HEK293 (cell line): Measurements from ENCODE around the gene DUS3L.

Experiments used
- CTCF ChIA-PET: fragments of 350-600 bp; formaldehyde crosslinking; extraction: SDS; loops from one replicate; lab custom pipeline; 2021; ENCODE audit warnings: antibody characterized with exemption; lab: Yijun Ruan, JAX
- POLR2A ChIA-PET: fragments of 300-600 bp; formaldehyde crosslinking; extraction: SDS; loops from one replicate; lab custom pipeline; 2020; ENCODE audit warnings: antibody characterized with exemption, inconsistent platforms; lab: Yijun Ruan, JAX
- H3K27ac ChIP-seq: fragments of 200-500 bp; sonication (Bioruptor generic); 2 replicates; pipeline ENCODE4 v1.5.1; 2014; ENCODE audit warnings: low read depth, low read length, control low read depth, inconsistent platforms; ENCODE audit errors: extremely low read depth
- H3K36me3 ChIP-seq, 2 experiments: fragments of 200-500 bp in 1 of 2; sonication (Bioruptor generic) in 1 of 2; 1 replicate in 1 of 2; 2 replicates in 1 of 2; pipeline ENCODE4 v1.5.1; 2014 to 2017; ENCODE audit warnings: inconsistent platforms in 2 of 2, low read length in 2 of 2; ENCODE audit not compliant: control insufficient read depth in 2 of 2, insufficient read depth in 1 of 2
- H3K4me1 ChIP-seq: fragments of 200-500 bp; sonication (Bioruptor generic); 2 replicates; pipeline ENCODE4 v1.5.1; 2014; ENCODE audit warnings: mild to moderate bottlenecking, low read length, inconsistent platforms; ENCODE audit not compliant: control insufficient read depth, insufficient read depth
- H3K4me3 ChIP-seq: 2 replicates; pipeline ENCODE4 v1.5.1; 2011; ENCODE audit warnings: low read depth, mild to moderate bottlenecking, control low read depth, low read length, moderate library complexity
- H3K9me3 ChIP-seq: fragments of 200-500 bp; sonication (Bioruptor generic); 2 replicates; pipeline ENCODE4 v1.5.1; 2014; ENCODE audit warnings: low read depth, low read length, inconsistent platforms; ENCODE audit not compliant: control insufficient read depth, insufficient read depth
- FEZF1 ChIP-seq: fragments of 450-650 bp; formaldehyde crosslinking; IDR thresholded peaks from 2 replicates; pipeline ENCODE4 v1.5.1; 2016; ENCODE audit warnings: missing biosample characterization, missing genetic modification characterization
- KLF10 ChIP-seq: fragments of 450-650 bp; IDR thresholded peaks from 2 replicates; pipeline ENCODE4 v1.5.1; 2018; ENCODE audit warnings: missing biosample characterization, mild to moderate bottlenecking, missing genetic modification characterization
- KLF16 ChIP-seq: fragments of 450-650 bp; formaldehyde crosslinking; IDR thresholded peaks from 2 replicates; pipeline ENCODE4 v1.5.1; 2017; ENCODE audit warnings: missing biosample characterization, missing genetic modification characterization
- KLF7 ChIP-seq: fragments of 450-650 bp; formaldehyde crosslinking; IDR thresholded peaks from 2 replicates; pipeline ENCODE4 v1.5.1; 2016; ENCODE audit warnings: missing biosample characterization, missing genetic modification characterization, borderline replicate concordance
- SP2 ChIP-seq: fragments of 450-650 bp; formaldehyde crosslinking; IDR thresholded peaks from 2 replicates; pipeline ENCODE4 v1.5.1; 2016; ENCODE audit warnings: missing biosample characterization, missing genetic modification characterization
- ZBTB17 ChIP-seq: fragments of 450-650 bp; formaldehyde crosslinking; IDR thresholded peaks from 2 replicates; pipeline ENCODE4 v1.5.1; 2016; ENCODE audit warnings: missing biosample characterization, missing genetic modification characterization
- ZBTB7A ChIP-seq: fragments of 450-650 bp; formaldehyde crosslinking; IDR thresholded peaks from 2 replicates; pipeline ENCODE4 v1.5.1; 2016; ENCODE audit warnings: low read depth, missing biosample characterization, missing genetic modification characterization
- ZBTB8A ChIP-seq: fragments of 450-650 bp; formaldehyde crosslinking; IDR thresholded peaks from 2 replicates; pipeline ENCODE4 v1.5.1; 2016; ENCODE audit warnings: missing biosample characterization, missing genetic modification characterization
- ZNF23 ChIP-seq: fragments of 450-650 bp; formaldehyde crosslinking; IDR thresholded peaks from 2 replicates; pipeline ENCODE4 v1.5.1; 2016; ENCODE audit warnings: missing biosample characterization, missing genetic modification characterization, borderline replicate concordance
- ZNF350 ChIP-seq: fragments of 450-650 bp; formaldehyde crosslinking; IDR thresholded peaks from 2 replicates; pipeline ENCODE4 v1.5.0; 2017; ENCODE audit warnings: missing biosample characterization, mild to moderate bottlenecking, missing genetic modification characterization
- ZNF561 ChIP-seq: fragments of 450-650 bp; IDR thresholded peaks from 2 replicates; pipeline ENCODE4 v1.5.1; 2018; ENCODE audit warnings: missing biosample characterization, missing genetic modification characterization, borderline replicate concordance
- ZNF596 ChIP-seq: fragments of 450-650 bp; IDR thresholded peaks from 2 replicates; pipeline ENCODE4 v1.5.0; 2018; ENCODE audit warnings: missing biosample characterization, mild to moderate bottlenecking, missing genetic modification characterization, moderate library complexity
- ZNF610 ChIP-seq: fragments of 450-650 bp; formaldehyde crosslinking; IDR thresholded peaks from 2 replicates; pipeline ENCODE4 v1.5.1; 2016; ENCODE audit warnings: missing biosample characterization, missing genetic modification characterization, borderline replicate concordance
- ZNF785 ChIP-seq: fragments of 450-650 bp; formaldehyde crosslinking; IDR thresholded peaks from 2 replicates; pipeline ENCODE4 v1.5.1; 2016; ENCODE audit warnings: missing biosample characterization, missing genetic modification characterization
- ZNF843 ChIP-seq: fragments of 450-650 bp; formaldehyde crosslinking; IDR thresholded peaks from 2 replicates; pipeline ENCODE4 v1.5.1; 2016; ENCODE audit warnings: missing biosample characterization, missing genetic modification characterization
- ZSCAN23 ChIP-seq: fragments of 450-650 bp; formaldehyde crosslinking; IDR thresholded peaks from 2 replicates; pipeline ENCODE4 v1.5.1; 2016; ENCODE audit warnings: missing biosample characterization, missing genetic modification characterization
- ZSCAN30 ChIP-seq: fragments of 450-650 bp; IDR thresholded peaks from 2 replicates; pipeline ENCODE4 v1.5.1; 2018; ENCODE audit warnings: missing biosample characterization, mild to moderate bottlenecking, missing genetic modification characterization, moderate library complexity
- TF ChIP-seq, protein P1 (sequence below): fragments of 450-650 bp; formaldehyde crosslinking; IDR thresholded peaks from 2 replicates; pipeline ENCODE4 v1.5.1; 2016; ENCODE audit warnings: missing biosample characterization, missing genetic modification characterization
- TF ChIP-seq, protein P2 (sequence below): fragments of 450-650 bp; formaldehyde crosslinking; IDR thresholded peaks from 2 replicates; pipeline ENCODE4 v1.5.1; 2016; ENCODE audit warnings: missing biosample characterization, missing genetic modification characterization
- TF ChIP-seq, protein P3 (sequence below): fragments of 450-650 bp; IDR thresholded peaks from 2 replicates; pipeline ENCODE4 v1.5.1; 2018; ENCODE audit warnings: missing biosample characterization, mild to moderate bottlenecking, missing genetic modification characterization
- TF ChIP-seq, protein P4 (sequence below): fragments of 450-650 bp; formaldehyde crosslinking; IDR thresholded peaks from 2 replicates; pipeline ENCODE4 v1.5.1; 2017; ENCODE audit warnings: missing biosample characterization, missing genetic modification characterization
- TF ChIP-seq, protein P5 (sequence below): fragments of 450-650 bp; formaldehyde crosslinking; IDR thresholded peaks from 2 replicates; pipeline ENCODE4 v1.5.1; 2016; ENCODE audit warnings: missing biosample characterization, missing genetic modification characterization
- TF ChIP-seq, protein P6 (sequence below): fragments of 450-650 bp; formaldehyde crosslinking; IDR thresholded peaks from 2 replicates; pipeline ENCODE4 v1.5.1; 2016; ENCODE audit warnings: missing biosample characterization, missing genetic modification characterization
- TF ChIP-seq, protein P7 (sequence below): fragments of 450-650 bp; formaldehyde crosslinking; IDR thresholded peaks from 2 replicates; pipeline ENCODE4 v1.5.1; 2016; ENCODE audit warnings: missing biosample characterization, missing genetic modification characterization

The DUS3L gene

DNA sequence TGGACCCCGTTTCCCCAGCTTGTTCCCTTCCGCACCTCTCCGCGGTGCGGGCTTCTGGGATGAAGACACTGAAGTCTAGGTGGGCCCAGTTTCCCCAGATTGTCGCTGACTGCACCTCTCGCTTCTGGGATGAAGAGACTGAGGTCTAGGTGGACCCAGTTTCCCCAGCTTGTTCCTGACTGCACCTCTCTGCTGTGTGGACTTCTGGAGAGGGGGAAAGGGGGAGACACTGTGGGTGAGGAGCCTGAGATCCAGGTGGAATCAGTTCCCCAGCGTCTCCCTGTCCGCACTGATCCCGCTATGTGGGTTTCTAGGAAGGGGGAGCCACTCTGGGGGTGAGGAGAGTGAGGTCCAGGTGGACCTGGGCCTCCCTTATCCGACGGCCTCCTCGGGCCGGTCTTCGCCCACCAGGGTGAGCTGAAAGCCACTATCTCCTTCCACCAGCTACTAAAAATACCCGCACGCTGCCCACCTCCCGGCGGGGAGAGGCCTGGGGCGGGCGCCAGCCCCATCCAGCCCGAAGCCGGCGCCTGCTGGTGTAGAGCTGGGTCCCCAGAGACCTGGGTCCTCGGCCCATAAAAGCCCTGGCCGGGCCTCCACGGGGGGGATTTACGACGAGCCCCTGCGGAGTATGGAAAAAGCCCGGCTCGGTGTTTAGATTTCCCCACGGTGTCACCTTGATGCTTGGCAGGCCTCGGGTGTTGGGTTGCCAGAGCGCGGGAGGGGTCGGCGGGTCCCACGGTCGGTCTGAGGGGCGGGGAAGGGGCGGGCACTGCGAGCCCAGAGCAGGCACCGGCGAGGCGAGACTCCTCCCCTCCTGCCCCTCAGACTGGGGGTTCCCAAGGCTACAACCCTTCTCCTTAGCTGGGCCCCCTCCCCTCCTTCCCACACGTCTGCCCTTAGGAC, 38.0 kb upstream of the DUS3L start:
- Histone ChIP-seq H3K9me3 (no peaks in the 10 kb centered on the region), H3K27ac (peak overlapping the region; percentile 59; the same call in 1 of the 2 replicates), H3K4me1 (peaks cover 6% of the 10 kb centered on the region), H3K4me3 (peak overlapping the region; percentile 31), H3K36me3 (no peaks in the 10 kb centered on the region)
- POLR2A ChIA-PET: interaction anchor here (0.8 to 2.6 kb wide), 10 partner anchors 10 to 188 kb away, joined by 3 to 35 read pairs (median 4); partner anchors contain the start of genes FUT6, NDUFA11, NRTN and RANBP3
- CTCF ChIA-PET: interaction anchor here (0.6 to 3.2 kb wide), 10 partner anchors 12 to 911 kb away, joined by 3 to 27 read pairs (median 4); partner anchors contain the start of gene NRTN
- TF ChIP-seq ZSCAN23 (tag by site-specific recombination) (no peak), FEZF1 (tag by site-specific recombination) (peak; percentile 52), ZNF610 (tag by site-specific recombination) (no peak), SP2 (tag by site-specific recombination) (peak; percentile 63), ZBTB17 (tag by site-specific recombination) (peak; percentile 22; the same call in 1 of the 2 replicates), ZBTB8A (tag by site-specific recombination) (peak; percentile 90), ZNF23 (tag by site-specific recombination) (no peak), KLF16 (tag by site-specific recombination) (0 out of 2 replicates have a peak, but pooled peaks have one; percentile 24), KLF7 (tag by site-specific recombination) (no peak), ZNF785 (tag by site-specific recombination) (no peak), ZBTB7A (tag by site-specific recombination) (peak; percentile 63; the same call in 1 of the 2 replicates), ZNF596 (tag by site-specific recombination) (peak; percentile 56), ZNF843 (tag by site-specific recombination) (peak; percentile 57; the same call in 1 of the 2 replicates), KLF10 (tag by site-specific recombination) (peak; percentile 63; the same call in 1 of the 2 replicates), ZSCAN30 (tag by site-specific recombination) (0 out of 2 replicates have a peak, but pooled peaks have one; percentile 62), ZNF350 (no peak), ZNF561 (tag by site-specific recombination) (peak; percentile 90; the same call in 1 of the 2 replicates)
- TF ChIP-seq, protein P1, sequence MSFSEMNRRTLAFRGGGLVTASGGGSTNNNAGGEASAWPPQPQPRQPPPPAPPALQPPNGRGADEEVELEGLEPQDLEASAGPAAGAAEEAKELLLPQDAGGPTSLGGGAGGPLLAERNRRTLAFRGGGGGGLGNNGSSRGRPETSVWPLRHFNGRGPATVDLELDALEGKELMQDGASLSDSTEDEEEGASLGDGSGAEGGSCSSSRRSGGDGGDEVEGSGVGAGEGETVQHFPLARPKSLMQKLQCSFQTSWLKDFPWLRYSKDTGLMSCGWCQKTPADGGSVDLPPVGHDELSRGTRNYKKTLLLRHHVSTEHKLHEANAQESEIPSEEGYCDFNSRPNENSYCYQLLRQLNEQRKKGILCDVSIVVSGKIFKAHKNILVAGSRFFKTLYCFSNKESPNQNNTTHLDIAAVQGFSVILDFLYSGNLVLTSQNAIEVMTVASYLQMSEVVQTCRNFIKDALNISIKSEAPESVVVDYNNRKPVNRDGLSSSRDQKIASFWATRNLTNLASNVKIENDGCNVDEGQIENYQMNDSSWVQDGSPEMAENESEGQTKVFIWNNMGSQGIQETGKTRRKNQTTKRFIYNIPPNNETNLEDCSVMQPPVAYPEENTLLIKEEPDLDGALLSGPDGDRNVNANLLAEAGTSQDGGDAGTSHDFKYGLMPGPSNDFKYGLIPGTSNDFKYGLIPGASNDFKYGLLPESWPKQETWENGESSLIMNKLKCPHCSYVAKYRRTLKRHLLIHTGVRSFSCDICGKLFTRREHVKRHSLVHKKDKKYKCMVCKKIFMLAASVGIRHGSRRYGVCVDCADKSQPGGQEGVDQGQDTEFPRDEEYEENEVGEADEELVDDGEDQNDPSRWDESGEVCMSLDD (tag by site-specific recombination): no peak
- TF ChIP-seq, protein P2, sequence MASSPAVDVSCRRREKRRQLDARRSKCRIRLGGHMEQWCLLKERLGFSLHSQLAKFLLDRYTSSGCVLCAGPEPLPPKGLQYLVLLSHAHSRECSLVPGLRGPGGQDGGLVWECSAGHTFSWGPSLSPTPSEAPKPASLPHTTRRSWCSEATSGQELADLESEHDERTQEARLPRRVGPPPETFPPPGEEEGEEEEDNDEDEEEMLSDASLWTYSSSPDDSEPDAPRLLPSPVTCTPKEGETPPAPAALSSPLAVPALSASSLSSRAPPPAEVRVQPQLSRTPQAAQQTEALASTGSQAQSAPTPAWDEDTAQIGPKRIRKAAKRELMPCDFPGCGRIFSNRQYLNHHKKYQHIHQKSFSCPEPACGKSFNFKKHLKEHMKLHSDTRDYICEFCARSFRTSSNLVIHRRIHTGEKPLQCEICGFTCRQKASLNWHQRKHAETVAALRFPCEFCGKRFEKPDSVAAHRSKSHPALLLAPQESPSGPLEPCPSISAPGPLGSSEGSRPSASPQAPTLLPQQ (tag by site-specific recombination): peak; percentile 90
- TF ChIP-seq, protein P3, sequence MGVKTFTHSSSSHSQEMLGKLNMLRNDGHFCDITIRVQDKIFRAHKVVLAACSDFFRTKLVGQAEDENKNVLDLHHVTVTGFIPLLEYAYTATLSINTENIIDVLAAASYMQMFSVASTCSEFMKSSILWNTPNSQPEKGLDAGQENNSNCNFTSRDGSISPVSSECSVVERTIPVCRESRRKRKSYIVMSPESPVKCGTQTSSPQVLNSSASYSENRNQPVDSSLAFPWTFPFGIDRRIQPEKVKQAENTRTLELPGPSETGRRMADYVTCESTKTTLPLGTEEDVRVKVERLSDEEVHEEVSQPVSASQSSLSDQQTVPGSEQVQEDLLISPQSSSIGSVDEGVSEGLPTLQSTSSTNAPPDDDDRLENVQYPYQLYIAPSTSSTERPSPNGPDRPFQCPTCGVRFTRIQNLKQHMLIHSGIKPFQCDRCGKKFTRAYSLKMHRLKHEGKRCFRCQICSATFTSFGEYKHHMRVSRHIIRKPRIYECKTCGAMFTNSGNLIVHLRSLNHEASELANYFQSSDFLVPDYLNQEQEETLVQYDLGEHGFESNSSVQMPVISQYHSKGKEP (tag by site-specific recombination): peak; percentile 22; the same call in 1 of the 2 replicates
- TF ChIP-seq, protein P4, sequence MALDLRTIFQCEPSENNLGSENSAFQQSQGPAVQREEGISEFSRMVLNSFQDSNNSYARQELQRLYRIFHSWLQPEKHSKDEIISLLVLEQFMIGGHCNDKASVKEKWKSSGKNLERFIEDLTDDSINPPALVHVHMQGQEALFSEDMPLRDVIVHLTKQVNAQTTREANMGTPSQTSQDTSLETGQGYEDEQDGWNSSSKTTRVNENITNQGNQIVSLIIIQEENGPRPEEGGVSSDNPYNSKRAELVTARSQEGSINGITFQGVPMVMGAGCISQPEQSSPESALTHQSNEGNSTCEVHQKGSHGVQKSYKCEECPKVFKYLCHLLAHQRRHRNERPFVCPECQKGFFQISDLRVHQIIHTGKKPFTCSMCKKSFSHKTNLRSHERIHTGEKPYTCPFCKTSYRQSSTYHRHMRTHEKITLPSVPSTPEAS: no peak
- TF ChIP-seq, protein P5, sequence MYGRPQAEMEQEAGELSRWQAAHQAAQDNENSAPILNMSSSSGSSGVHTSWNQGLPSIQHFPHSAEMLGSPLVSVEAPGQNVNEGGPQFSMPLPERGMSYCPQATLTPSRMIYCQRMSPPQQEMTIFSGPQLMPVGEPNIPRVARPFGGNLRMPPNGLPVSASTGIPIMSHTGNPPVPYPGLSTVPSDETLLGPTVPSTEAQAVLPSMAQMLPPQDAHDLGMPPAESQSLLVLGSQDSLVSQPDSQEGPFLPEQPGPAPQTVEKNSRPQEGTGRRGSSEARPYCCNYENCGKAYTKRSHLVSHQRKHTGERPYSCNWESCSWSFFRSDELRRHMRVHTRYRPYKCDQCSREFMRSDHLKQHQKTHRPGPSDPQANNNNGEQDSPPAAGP (tag by site-specific recombination): no peak
- TF ChIP-seq, protein P6, sequence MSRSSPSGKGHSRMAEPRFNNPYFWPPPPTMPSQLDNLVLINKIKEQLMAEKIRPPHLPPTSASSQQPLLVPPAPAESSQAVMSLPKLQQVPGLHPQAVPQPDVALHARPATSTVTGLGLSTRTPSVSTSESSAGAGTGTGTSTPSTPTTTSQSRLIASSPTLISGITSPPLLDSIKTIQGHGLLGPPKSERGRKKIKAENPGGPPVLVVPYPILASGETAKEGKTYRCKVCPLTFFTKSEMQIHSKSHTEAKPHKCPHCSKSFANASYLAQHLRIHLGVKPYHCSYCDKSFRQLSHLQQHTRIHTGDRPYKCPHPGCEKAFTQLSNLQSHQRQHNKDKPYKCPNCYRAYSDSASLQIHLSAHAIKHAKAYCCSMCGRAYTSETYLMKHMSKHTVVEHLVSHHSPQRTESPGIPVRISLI (tag by site-specific recombination): no peak
- TF ChIP-seq, protein P7, sequence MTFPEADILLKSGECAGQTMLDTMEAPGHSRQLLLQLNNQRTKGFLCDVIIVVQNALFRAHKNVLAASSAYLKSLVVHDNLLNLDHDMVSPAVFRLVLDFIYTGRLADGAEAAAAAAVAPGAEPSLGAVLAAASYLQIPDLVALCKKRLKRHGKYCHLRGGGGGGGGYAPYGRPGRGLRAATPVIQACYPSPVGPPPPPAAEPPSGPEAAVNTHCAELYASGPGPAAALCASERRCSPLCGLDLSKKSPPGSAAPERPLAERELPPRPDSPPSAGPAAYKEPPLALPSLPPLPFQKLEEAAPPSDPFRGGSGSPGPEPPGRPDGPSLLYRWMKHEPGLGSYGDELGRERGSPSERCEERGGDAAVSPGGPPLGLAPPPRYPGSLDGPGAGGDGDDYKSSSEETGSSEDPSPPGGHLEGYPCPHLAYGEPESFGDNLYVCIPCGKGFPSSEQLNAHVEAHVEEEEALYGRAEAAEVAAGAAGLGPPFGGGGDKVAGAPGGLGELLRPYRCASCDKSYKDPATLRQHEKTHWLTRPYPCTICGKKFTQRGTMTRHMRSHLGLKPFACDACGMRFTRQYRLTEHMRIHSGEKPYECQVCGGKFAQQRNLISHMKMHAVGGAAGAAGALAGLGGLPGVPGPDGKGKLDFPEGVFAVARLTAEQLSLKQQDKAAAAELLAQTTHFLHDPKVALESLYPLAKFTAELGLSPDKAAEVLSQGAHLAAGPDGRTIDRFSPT: peak; percentile 80
